ENCODE results near the gene MICAL2.

GRCh38 chr11:12137005-12137690 lies 26.8 kb downstream of the MICAL2 start:
- no peak for TF ChIP-seq POLR2A (IDR thresholded peaks at IDR 0.05)
- TF ChIP-seq CTCF (IDR thresholded peaks at IDR 0.05), result no peak
